ENCODE data around the gene LYPD5.

The LYPD5 gene

GRCh38 chr19:43754503-43755255 is 47.6 kb downstream of the LYPD5 start, which contains the start of gene SMG9:
Gene SMG9, minus strand, starts transcription at chr19:43754962. Its CDS starts 4,221 bp downstream, at chr19:43750741.
- DNase-seq (ENCODE audit: low read depth in 2 of 2, low spot score in 1 of 2): peak; percentile 94 to 96

GRCh38 chr19:43754253-43754502 is 48.1 kb downstream of the LYPD5 start:
- DNase-seq (ENCODE audit: low read depth in 2 of 2, low spot score in 1 of 2): no peak

DNA sequence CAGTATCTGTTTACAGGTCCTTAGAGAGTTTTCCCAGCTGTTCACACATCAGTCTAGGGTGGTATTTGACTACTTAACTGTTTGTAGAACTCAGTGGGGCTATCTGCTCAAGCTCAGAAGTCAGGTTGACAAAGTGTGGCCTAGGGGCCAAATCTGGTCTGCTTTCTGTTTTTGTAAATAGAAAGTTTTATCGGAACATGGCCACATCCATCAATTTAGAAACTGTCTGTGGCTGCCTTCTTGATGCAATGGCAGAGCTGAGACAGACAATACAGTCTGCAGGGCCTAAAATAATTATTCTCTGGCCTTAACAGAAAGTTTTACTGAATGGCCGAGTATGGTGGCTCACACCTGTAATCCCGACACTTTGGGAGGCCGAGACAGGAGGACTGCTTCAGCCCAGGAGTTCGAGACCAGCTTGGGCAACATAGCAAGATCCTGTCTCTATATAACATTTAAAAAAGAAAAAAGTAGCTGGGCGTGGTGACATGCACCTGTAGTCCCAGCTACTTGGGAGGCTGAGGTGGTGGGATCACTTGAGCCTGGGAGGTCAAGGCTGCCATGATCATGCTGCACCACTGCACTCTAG is 49.9 kb downstream of the LYPD5 start:
- DNase-seq (ENCODE audit: low read depth in 2 of 2, low spot score in 1 of 2): no peak

DNA sequence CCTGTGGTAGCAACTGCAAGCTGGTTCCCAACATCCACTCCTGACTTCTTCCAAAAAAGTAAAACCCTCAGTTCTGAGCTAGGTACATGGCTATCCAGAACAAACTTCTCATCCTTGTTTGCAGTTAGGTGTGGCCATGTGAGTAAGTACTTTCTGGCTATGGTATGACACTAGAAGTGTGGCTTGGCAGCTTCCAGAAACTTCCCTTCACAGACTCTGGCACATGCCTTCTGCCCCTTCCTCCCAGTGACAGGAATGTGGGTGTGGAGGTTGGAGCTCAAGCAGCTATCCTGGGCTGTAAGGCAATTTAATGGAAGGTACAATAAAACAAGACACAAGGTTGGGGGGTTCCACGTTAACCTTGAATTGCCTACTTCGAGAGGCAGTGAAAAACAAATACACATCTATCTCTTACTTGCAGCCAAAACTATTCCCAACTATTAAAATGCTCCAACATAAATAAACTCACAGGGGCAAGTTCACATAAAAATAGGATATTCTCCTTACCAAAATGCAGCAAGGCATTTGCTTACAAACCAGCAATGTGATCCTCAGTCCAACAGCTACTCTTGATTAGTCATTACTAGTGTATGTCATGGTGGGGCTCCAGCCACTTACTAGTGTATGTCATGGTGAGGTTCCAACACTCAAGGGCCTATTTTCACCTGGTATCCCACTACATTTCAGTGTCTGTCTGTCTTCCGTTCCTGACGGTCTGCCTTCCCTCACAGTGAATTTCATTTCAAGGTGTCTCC is 50.6 kb downstream of the LYPD5 start:
- no peak for DNase-seq (ENCODE audit: low read depth in 2 of 2, low spot score in 1 of 2)

DNA sequence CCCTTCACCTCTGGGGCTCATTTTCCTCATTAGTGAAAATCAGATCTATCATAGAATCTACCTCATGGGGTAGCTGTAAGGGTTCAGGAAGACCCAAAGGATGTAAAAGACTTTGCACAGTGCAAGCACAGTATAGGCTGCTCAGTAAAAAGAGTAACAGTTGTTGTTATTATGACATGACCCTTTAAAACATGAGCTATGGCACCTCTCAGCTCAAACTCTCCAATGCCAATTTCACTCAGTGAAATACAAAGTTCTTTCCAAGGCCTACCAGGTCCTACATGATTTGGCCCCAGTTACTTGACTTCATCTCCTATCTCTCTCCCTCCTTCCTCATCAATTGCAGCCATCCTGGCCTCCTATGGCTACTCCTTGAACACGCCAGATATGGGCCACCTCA is 52.3 kb downstream of the LYPD5 start:
- DNase-seq (ENCODE audit: low read depth in 2 of 2, low spot score in 1 of 2): no peak

DNA sequence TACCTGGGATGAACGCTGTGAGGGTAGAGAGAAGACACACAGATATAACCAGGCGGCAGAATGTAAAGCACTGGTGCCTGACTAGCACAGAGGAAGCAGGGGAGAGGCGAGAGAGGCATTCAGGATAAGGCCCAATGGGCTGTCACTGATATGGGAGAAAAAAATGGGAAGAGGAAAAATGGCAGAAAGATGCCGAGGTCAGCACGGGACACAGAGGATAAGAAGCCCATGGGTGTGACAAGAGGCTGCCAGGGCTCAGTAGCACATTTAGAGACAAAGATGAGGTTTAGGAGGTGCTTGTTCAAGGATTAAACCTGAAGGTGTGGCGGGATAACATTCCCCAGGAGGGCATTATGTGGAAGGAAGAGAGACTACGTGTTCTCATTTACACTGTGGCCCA is 53.1 kb downstream of the LYPD5 start:
- no peak for DNase-seq (ENCODE audit: low read depth in 2 of 2, low spot score in 1 of 2)

- DNase-seq (ENCODE audit: low read depth in 2 of 2, low spot score in 1 of 2): no peak
These were observed 53.6 kb downstream of the LYPD5 start for GRCh38 chr19:43748685-43749084.

- no peak for DNase-seq (ENCODE audit: low read depth in 2 of 2, low spot score in 1 of 2)
These were observed 54.0 kb downstream of the LYPD5 start for GRCh38 chr19:43748205-43748594.

DNA sequence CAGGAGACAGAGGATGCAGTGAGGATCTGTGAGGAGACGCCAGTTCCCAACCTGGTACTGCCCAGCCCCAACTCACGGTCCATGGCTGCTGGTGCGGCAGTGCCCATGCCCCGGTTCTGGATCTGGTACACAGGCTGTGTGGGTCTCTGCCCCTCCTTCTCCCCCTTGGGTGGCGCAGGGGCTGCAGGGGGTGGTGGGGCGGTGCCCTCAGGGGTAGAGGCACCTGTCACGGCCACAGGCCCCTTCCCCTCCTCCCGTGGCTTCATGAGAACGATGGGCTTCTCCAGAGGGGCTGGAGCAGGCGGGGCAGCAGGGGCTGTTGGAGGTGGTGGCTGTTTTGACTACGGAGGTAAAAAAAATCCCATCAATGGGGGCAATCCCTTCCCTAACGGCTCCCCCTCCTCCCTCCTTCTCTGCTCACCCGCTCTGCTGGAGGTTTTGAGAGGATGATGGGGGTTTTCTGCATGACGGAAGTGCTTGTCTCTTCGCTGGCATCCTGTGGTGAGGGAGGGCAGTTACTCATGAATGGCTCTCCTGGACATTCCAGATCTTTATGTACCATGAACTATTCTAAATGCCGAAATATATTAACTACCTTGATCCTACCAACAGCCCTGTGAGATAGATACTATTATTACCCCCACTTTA is 54.6 kb downstream of the LYPD5 start:
- DNase-seq (ENCODE audit: low read depth in 2 of 2, low spot score in 1 of 2): no peak
